HepG2 (cell line): ENCODE results near the gene ANTXR1. TPM values are rescaled to one million over a fixed set of nuclear protein-coding genes. Genes with fewer than 3 reads are reported as not detected.

ENCODE experiments used
- ATAC-seq: fragments of 200-7000 bp; cut with Tn5 transposase; 3 replicates; pipeline ENCODE4 v1.9.1; 2020; ENCODE audit warnings: mild to moderate bottlenecking, moderate library complexity
- BruUV-seq: library from RNA; stranded (reverse); fragments of 400-500 nt; replicated peaks from 2 replicates; lab custom pipeline; 2021; lab: Mats Ljungman, UMichigan
- CTCF ChIA-PET: fragments of 300-600 bp; formaldehyde crosslinking; extraction: SDS; loops from one replicate; lab custom pipeline; 2021; ENCODE audit warnings: low total read pairs, inconsistent platforms, low intra/inter-chr PET ratio; lab: Yijun Ruan, JAX
- POLR2A ChIA-PET: fragments of 350-600 bp; sonication (Branson Sonifier 250); formaldehyde crosslinking; loops from one replicate; lab custom pipeline; 2020; ENCODE audit warnings: antibody characterized with exemption, inconsistent platforms; lab: Yijun Ruan, JAX
- DNase-seq: peaks from one replicate; pipeline ENCODE4 v3.0.0-alpha.2; 2015; ENCODE audit warnings: low spot score
- FAIRE-seq: peaks from 3 replicates; lab custom pipeline; 2011; peaks lifted over from hg19 to GRCh38; lab: Jason Lieb, UNC
- H2AFZ ChIP-seq: one replicate; pipeline ENCODE4 v1.6.1; 2011; ENCODE audit warnings: low read length, inconsistent platforms
- H3K27ac ChIP-seq: fragments of 300-600 bp; 3 replicates; pipeline ENCODE4 v1.8.0; 2011; ENCODE audit warnings: mixed run types, mild to moderate bottlenecking, mixed read lengths, low read length, inconsistent platforms; ENCODE audit not compliant: insufficient read depth; ENCODE audit errors: extremely low read length
- H3K27me3 ChIP-seq, 2 experiments: fragments of 200-600 bp in 1 of 2; 2 replicates in 1 of 2; 3 replicates in 1 of 2; pipeline versions ENCODE4 v1.6.0 to v1.8.0; 2011; ENCODE audit warnings: low read length in 2 of 2, mild to moderate bottlenecking in 2 of 2, moderate library complexity in 2 of 2, inconsistent platforms in 1 of 2; ENCODE audit not compliant: insufficient read depth in 2 of 2, control insufficient read depth in 1 of 2
- H3K36me3 ChIP-seq, 2 experiments: fragments of 200-600 bp in 1 of 2; replicated peaks in 1 of 2; 2 replicates in 1 of 2; 3 replicates in 1 of 2; pipeline versions ENCODE4 v1.5.1 to v1.8.0; 2011; ENCODE audit warnings: low read length in 2 of 2, inconsistent platforms in 1 of 2; ENCODE audit not compliant: insufficient read depth in 2 of 2, control insufficient read depth in 1 of 2
- H3K4me1 ChIP-seq: 2 replicates; pipeline ENCODE4 v1.5.1; 2012; ENCODE audit warnings: low read length, inconsistent platforms; ENCODE audit not compliant: insufficient read depth
- H3K4me2 ChIP-seq: 2 replicates; pipeline ENCODE4 v1.6.0; 2011; ENCODE audit warnings: low read depth, low read length, inconsistent platforms
- H3K4me3 ChIP-seq, 3 experiments: fragments of 200-600 bp in 1 of 3; sonication (generic), shearing (Covaris generic) in 1 of 3; replicated peaks in 1 of 3; 2 replicates each; pipeline ENCODE4 v1.5.1; 2011 to 2016; ENCODE audit warnings: low read length in 3 of 3, inconsistent platforms in 2 of 3, low read depth in 2 of 3, mild to moderate bottlenecking in 2 of 3, control low read depth in 1 of 3, mixed read lengths in 1 of 3; ENCODE audit not compliant: insufficient read depth in 1 of 3
- H3K79me2 ChIP-seq: one replicate; pipeline ENCODE4 v1.6.1; 2011; ENCODE audit warnings: low read length, inconsistent platforms; ENCODE audit not compliant: insufficient read depth
- H3K9ac ChIP-seq: 2 replicates; pipeline ENCODE4 v1.6.0; 2011; ENCODE audit warnings: mild to moderate bottlenecking, low read depth, low read length, inconsistent platforms; ENCODE audit not compliant: insufficient read depth
- H3K9me3 ChIP-seq: 2 replicates; pipeline ENCODE4 v1.5.1; 2012; ENCODE audit warnings: mild to moderate bottlenecking, low read length
- H4K20me1 ChIP-seq: 2 replicates; pipeline ENCODE4 v1.6.0; 2011; ENCODE audit warnings: inconsistent platforms, mild to moderate bottlenecking, low read length, moderate library complexity; ENCODE audit not compliant: insufficient read depth
- BCL6 ChIP-seq: IDR thresholded peaks from 2 replicates; pipeline ENCODE4 v1.6.1; 2016; ENCODE audit warnings: missing genetic modification reagents, missing compliant biosample characterization
- FOXA1 ChIP-seq, 2 experiments: fragments of 450-650 bp in 1 of 2; sonication (generic) in 1 of 2; formaldehyde crosslinking in 1 of 2; IDR thresholded peaks; 2 replicates each; pipeline versions ENCODE4 v1.4.0 to v1.6.1; 2016 to 2020; ENCODE audit warnings: missing genetic modification reagents in 1 of 2
- FOXK1 ChIP-seq: sonication (generic); formaldehyde crosslinking; IDR thresholded peaks from 2 replicates; pipeline ENCODE4 v1.4.0; 2020; ENCODE audit warnings: low read depth, missing genetic modification reagents, borderline replicate concordance
- HNF4A ChIP-seq: sonication (generic); formaldehyde crosslinking; IDR thresholded peaks from 2 replicates; pipeline ENCODE4 v1.4.0; 2020; ENCODE audit warnings: missing genetic modification reagents
- MAFG ChIP-seq: sonication (generic); formaldehyde crosslinking; IDR thresholded peaks from 2 replicates; pipeline ENCODE4 v1.5.1; 2020; ENCODE audit warnings: mild to moderate bottlenecking, missing genetic modification reagents
- NFE2 ChIP-seq: sonication (generic); formaldehyde crosslinking; IDR thresholded peaks from 2 replicates; pipeline ENCODE4 v1.4.0; 2020; ENCODE audit warnings: missing genetic modification reagents
- PBX3 ChIP-seq: sonication (generic); formaldehyde crosslinking; IDR thresholded peaks from 2 replicates; pipeline ENCODE4 v1.8.1; 2023; ENCODE audit warnings: missing genetic modification reagents, inconsistent platforms, borderline replicate concordance
- RARA ChIP-seq: IDR thresholded peaks from 2 replicates; pipeline ENCODE4 v1.6.1; 2016; ENCODE audit warnings: missing genetic modification reagents, missing compliant biosample characterization
- RXRB ChIP-seq: IDR thresholded peaks from 2 replicates; pipeline ENCODE4 v1.6.1; 2016; ENCODE audit warnings: borderline replicate concordance, missing genetic modification reagents, missing compliant biosample characterization
- SMARCC2 ChIP-seq: fragments of 450-650 bp; IDR thresholded peaks from 2 replicates; pipeline ENCODE4 v1.6.1; 2017; ENCODE audit warnings: antibody characterized with exemption, mild to moderate bottlenecking
- SOX13 ChIP-seq, 3 experiments: fragments of 450-650 bp in 1 of 3; sonication (generic) in 1 of 3; formaldehyde crosslinking in 1 of 3; IDR thresholded peaks in 2 of 3; conservative IDR thresholded peaks in 1 of 3; 2 replicates each; pipeline versions ENCODE4 v1.5.0 to v1.6.1; 2016 to 2020; ENCODE audit warnings: antibody characterized with exemption in 1 of 3, mild to moderate bottlenecking in 1 of 3, missing compliant biosample characterization in 1 of 3, missing genetic modification reagents in 1 of 3, moderate library complexity in 1 of 3
- TCF7 ChIP-seq: sonication (generic); IDR thresholded peaks from 2 replicates; pipeline ENCODE4 v1.6.1; 2016; ENCODE audit warnings: antibody characterized with exemption, low read depth
- ZFP62 ChIP-seq: sonication (generic); formaldehyde crosslinking; IDR thresholded peaks from 2 replicates; pipeline ENCODE4 v1.4.0; 2020; ENCODE audit warnings: missing genetic modification reagents
- ZMYM2 ChIP-seq: sonication (generic); formaldehyde crosslinking; IDR thresholded peaks from 2 replicates; pipeline ENCODE4 v1.8.0; 2022; ENCODE audit warnings: mild to moderate bottlenecking, missing genetic modification reagents
- ZSCAN5A ChIP-seq: sonication (generic); formaldehyde crosslinking; IDR thresholded peaks from 2 replicates; pipeline ENCODE4 v1.8.0; 2022; ENCODE audit warnings: mild to moderate bottlenecking, missing genetic modification reagents, borderline replicate concordance
- WGBS: methylation state at CpG from one replicate; pipeline ENCODE4 v1.1.6; 2017; ENCODE audit warnings: low lambda C conversion rate; 5-methylcytosine and 5-hydroxymethylcytosine counted together
- in situ Hi-C: cut with HindIII; loops from 2 replicates; pipeline ENCODE4 v1.10.0; 2017; ENCODE audit warnings: low pct_unique_long_range_greater_than_20kb; ENCODE audit not compliant: extremely low pct_ligation_motif_present
- intact Hi-C: fragments of 100-400 bp; cut with micrococcal nuclease; formaldehyde crosslinking; loops from one replicate; pipeline ENCODE4 v1.10.0; 2022; ENCODE audit not compliant: unreplicated experiment
- polyA plus RNA-seq, 8 experiments: library from polyadenylated mRNA; depleted of rRNA in 3 of 8; stranded (reverse) in 7 of 8; unstranded in 1 of 8; fragments of >200 nt; fragmentation: Illumina TruSeq in 4 of 8; extraction: Trizol in 4 of 8; gene quantifications; 2 replicates each; pipeline versions ENCODE4 v1.2.1 to v1.2.3, GENCODE V29; 2011 to 2016; ENCODE audit warnings: low read depth in 4 of 8, missing spikeins in 1 of 8, mixed read lengths in 1 of 8; ENCODE audit not compliant: insufficient read depth in 1 of 8
- total RNA-seq, 5 experiments: library from RNA; depleted of rRNA; stranded (reverse); fragments of >200 nt; fragmentation: Illumina TruSeq; extraction: Trizol; gene quantifications; 2 replicates each; pipeline ENCODE4 v1.2.3, GENCODE V29; 2016; ENCODE audit warnings: low read depth in 1 of 5

Gene ANTXR1
- total and polyA plus RNA-seq, 2 of the 13 experiments (the other 11 are each of a cell fraction or from before 2014, with no cell fraction given): 4.5 to 12.7 TPM

GRCh38 chr2:68995916-68996315 lies 17.1 kb upstream of the ANTXR1 start:
- peaks cover 26% of the 10 kb centered on the region for H3K4me1 ChIP-seq
- DNase-seq (peak; percentile 40), FAIRE-seq (no peak), ATAC-seq (no peak)
- in situ Hi-C loops: no loop called here
- no peaks in the 10 kb centered on the region for H3K9me3 ChIP-seq
- no peak overlapping the region for H2AFZ ChIP-seq
- H4K20me1 ChIP-seq: no peaks in the 10 kb centered on the region
- ChIA-PET CTCF (no interaction called here), POLR2A (no interaction called here)
- H3K9ac ChIP-seq: no peak overlapping the region
- no peak overlapping the region for H3K27ac ChIP-seq
- intact Hi-C loops: no loop called here
- WGBS: 2% methylated on average over 3 of the region's 3 CpGs
- BruUV-seq: no TSS peak
- H3K27me3 ChIP-seq: peaks cover 0 to 6% of the 10 kb centered on the region in 2 experiments; a peak in 1 of 5 replicates
- no peak overlapping the region for H3K4me2 ChIP-seq
- TF ChIP-seq NFE2 (CRISPR knock-in tag): no peak
- 0 out of 2 replicates have a peak, but pooled peaks have one; percentile 28 for TF ChIP-seq RARA (CRISPR knock-in tag)
- TF ChIP-seq TCF7: 0 out of 2 replicates have a peak, but pooled peaks have one; percentile 26
- no peak for TF ChIP-seq FOXA1 (IDR thresholded peaks at IDR 0.05)
- 0 out of 2 replicates have a peak, but pooled peaks have one; percentile 25 for TF ChIP-seq FOXA1 (CRISPR knock-in tag; IDR thresholded peaks at IDR 0.05)
- peak; percentile 55 for TF ChIP-seq BCL6 (CRISPR knock-in tag)
- TF ChIP-seq FOXK1 (CRISPR knock-in tag): no peak
- no peak for TF ChIP-seq SOX13 (IDR thresholded peaks at IDR 0.05)
- TF ChIP-seq SOX13 (CRISPR knock-in tag; conservative IDR thresholded peaks at IDR 0.05 in 1 of 2, IDR thresholded peaks at IDR 0.05 in 1 of 2): peak in 1 of 2 experiments; percentile 36; a peak in 1 of 4 replicates
- H3K4me3 ChIP-seq: no peak overlapping the region
- no peaks in the 10 kb centered on the region for H3K79me2 ChIP-seq
- no peaks in the 10 kb centered on the region for H3K36me3 ChIP-seq

GRCh38 chr2:68997401-68997800 lies 15.6 kb upstream of the ANTXR1 start:
- no peaks in the 10 kb centered on the region for H3K36me3 ChIP-seq
- no peak overlapping the region for H2AFZ ChIP-seq
- H3K27me3 ChIP-seq: peaks cover 0 to 3% of the 10 kb centered on the region in 2 experiments; a peak in 1 of 5 replicates
- no peak overlapping the region for H3K4me3 ChIP-seq
- no TSS peak for BruUV-seq
- H3K4me2 ChIP-seq: no peak overlapping the region
- POLR2A ChIA-PET: no interaction called here
- no peaks in the 10 kb centered on the region for H3K79me2 ChIP-seq
- no peak overlapping the region for H3K9ac ChIP-seq
- peaks cover 26% of the 10 kb centered on the region for H3K4me1 ChIP-seq
- H3K9me3 ChIP-seq: peaks cover 13% of the 10 kb centered on the region
- DNase-seq (no peak), ATAC-seq (no peak), FAIRE-seq (no peak)
- H4K20me1 ChIP-seq: no peaks in the 10 kb centered on the region
- in situ Hi-C loops (no loop called here), intact Hi-C loops (no loop called here)
- CTCF ChIA-PET: no interaction called here
- no peak overlapping the region for H3K27ac ChIP-seq
- no peak for TF ChIP-seq ZFP62 (CRISPR knock-in tag)
- TF ChIP-seq HNF4A (CRISPR knock-in tag): no peak
- TF ChIP-seq RXRB: no peak
- TF ChIP-seq MAFG (CRISPR knock-in tag): no peak
- TF ChIP-seq ZMYM2 (CRISPR knock-in tag): no peak
- no peak for TF ChIP-seq PBX3 (CRISPR knock-in tag)
- no peak for TF ChIP-seq SMARCC2
- no peak for TF ChIP-seq ZSCAN5A (CRISPR knock-in tag)
